Urothelium cell line (cell line): ENCODE data around the gene MSI2.

Experiments used
- DNase-seq: peaks from one replicate; pipeline ENCODE4 v3.0.0; 2011; ENCODE audit warnings: low spot score, mixed read lengths
- FAIRE-seq: peaks from 2 replicates; lab custom pipeline; 2011; peaks lifted over from hg19 to GRCh38; lab: Jason Lieb, UNC

The MSI2 gene

DNA sequence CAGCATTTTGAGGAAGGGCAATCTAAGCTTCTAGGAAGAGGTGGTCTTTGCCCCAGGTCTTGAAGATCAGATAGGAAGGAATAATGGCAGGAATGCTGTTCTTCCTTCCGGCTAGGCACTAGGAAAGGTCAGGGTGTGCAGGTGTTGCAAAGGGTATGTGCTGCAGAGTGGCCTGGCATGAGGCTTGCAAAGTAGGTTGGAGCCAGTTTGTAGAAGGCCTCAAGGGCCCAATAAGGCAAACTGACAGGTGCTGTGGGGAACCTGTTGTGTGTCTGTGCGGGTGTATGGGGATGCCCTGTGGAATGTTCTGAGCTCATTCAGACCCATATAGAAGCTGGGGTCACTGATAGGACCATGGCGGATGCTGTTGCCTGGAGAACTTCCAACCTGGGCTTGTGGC is 12.7 kb downstream of the MSI2 start:
- no peak for FAIRE-seq
- DNase-seq = no peak

DNA sequence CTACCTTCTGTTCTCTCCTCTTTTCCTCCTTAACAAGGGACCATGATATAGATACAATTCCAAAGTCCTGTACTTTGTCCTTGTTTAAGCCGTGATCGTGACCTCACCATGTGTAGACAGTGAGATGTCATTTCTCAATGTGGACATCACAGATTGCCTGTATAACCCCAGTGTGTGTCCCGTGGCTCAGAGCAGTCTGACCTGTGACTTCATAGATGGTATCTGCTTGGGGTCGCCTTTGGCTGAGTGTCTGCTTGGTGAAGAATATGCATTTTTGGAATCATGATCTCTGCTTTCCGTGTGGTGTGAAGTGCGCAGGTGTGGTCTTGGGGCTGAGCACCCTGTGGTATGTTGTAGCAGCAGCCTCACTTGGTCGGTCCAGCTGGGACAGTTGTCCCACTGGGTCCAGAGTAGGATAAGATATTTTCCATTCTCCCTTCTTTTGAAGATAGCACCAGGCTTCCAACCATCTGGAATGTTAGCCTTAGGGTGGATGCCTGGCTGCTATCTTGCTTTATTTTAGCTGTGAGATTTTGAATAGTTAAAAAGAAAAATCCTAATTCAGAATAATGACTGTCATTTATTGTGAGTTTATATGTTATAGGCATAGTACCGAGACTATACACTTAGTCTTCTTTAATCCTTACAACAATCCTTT is 13.4 kb downstream of the MSI2 start:
- FAIRE-seq (no peak), DNase-seq (no peak)

DNA sequence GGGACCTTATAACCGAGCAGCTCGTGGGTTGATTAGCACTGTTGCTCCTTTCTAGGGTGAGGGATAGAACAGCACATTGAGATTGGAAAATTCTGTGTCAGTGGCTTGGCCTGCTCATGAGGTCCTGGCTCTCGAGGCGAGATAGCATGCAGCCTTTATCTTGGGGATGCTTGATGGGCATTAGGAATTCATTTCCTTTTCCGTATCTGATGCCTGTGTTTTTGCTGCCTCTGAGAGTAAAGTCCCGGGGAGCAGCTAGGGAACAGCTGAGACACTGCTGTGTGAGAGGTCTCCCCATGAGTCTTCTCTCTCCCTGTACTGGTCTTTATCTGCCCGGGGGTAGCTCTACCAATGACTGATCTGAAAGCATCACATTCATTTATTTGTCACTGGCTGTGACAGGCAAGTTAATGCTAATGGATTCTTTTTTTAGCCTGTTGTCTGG is 14.5 kb downstream of the MSI2 start:
- no peak for FAIRE-seq
- no peak for DNase-seq

DNA sequence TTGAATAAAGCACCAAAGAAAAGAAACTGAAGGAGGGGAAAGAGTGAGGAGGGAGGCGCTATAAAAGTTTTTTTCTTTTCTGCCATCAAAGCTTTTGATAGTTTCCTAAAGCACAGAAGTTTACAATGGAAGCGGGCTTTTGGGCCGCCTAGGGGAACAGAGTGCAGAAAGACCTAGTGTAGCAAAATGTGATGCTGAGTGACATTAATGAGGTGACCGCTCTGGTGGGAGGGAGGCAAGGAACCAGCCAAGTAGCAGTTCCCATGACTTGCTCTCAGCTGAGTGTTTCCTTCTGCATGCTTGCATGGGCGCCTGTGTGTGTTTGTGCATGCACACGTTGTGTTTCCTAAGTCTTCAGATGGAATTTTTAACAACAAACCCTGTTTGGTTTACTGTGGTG is 15.5 kb downstream of the MSI2 start:
- DNase-seq (no peak), FAIRE-seq (no peak)

DNA sequence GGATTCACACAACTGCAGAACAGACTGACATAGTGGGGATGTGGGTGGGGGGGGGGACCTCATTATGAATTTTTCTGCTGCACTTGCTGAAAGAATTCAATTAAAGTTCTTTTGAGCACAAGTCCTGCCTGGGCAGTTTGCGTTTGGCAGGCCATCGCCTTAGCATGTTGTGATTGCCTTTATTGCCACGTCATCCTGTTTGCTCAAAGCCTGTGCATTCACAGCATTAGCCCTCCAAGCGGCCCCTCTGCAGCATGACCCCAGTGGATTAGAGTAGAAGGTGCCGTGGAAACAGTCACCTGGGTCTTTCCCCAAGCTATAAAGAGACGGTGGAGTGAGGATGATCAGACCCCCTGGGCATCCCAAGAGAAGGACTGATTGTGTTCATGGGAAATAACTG is 17.2 kb downstream of the MSI2 start:
- FAIRE-seq = no peak

DNA sequence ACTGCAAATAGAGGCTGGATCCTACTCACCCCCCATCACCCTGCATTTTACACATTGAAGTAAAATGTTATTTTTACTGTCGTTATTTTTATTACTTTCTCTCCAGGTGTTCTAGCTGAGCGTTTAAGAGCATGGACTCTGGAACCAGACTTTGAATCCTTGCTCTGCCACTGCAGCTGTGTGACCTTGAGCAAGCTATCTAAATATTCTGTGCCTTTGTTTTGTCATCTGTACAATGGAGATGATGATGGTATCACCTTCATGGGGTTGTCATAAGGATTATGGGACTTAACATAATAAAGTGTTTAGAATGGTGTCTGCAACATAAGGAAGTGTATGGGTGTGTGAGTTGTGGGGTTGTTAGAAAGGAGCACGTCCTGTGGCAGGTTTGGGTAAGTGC is 17.8 kb downstream of the MSI2 start:
- no peak for FAIRE-seq

More for the DNA sequence above, 17.2 kb downstream of the MSI2 start:
- no peak for DNase-seq

DNA sequence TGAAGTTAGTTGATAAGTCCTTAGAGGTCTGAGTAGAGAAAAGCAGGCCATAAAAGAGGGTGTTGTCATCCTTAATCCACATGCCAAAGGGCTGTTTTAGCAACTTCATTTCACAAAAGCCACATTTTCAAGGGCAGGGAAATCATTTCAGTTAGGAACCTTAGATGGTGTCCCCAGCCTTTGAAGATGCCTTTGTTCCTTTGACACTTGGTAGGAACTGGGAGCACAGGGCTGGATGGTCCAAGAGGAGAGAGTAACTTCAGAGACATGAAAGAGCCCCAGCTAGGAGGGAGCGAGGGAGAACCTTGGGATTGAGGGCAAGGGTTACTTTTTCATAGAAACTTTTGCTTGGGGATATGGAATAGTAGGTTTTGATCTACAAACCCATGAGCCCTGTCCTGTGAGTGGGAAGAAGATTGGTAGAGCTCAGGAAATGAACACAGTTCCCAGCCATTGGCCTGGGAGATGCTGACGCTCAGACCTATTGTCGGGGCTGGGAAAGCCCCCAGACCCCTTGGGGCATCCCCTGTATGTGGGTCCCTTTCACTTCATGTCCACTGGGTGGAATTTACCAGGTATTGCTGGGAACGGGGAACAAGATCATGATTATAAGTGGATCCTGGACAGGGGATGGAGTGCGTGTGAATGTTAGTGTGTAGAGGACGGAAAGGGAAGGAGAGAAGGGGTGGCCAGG is 18.9 kb downstream of the MSI2 start:
- no peak for DNase-seq
- no peak for FAIRE-seq

More for the DNA sequence above, 17.8 kb downstream of the MSI2 start:
- no peak for DNase-seq

DNA sequence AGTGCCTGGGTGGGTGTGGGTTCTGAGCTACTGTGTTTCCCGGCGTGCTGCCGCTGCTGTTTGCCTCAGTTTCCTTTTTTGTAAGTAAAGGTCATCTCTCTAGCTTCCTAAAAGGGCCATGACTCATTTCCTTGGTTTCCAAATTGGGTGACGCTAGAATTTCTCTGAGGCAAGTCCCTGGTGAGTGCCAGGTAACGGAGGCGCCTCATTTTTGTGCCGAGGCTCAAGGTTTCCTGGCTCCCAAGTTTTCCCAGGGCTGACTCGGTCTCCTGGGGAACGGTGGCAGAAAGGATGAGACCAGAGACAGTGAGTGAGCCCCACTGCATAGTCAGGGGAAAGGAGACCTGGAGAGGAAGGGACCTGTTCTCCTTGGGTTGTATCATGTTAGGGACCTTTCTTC is 20.3 kb downstream of the MSI2 start:
- DNase-seq = no peak

DNA sequence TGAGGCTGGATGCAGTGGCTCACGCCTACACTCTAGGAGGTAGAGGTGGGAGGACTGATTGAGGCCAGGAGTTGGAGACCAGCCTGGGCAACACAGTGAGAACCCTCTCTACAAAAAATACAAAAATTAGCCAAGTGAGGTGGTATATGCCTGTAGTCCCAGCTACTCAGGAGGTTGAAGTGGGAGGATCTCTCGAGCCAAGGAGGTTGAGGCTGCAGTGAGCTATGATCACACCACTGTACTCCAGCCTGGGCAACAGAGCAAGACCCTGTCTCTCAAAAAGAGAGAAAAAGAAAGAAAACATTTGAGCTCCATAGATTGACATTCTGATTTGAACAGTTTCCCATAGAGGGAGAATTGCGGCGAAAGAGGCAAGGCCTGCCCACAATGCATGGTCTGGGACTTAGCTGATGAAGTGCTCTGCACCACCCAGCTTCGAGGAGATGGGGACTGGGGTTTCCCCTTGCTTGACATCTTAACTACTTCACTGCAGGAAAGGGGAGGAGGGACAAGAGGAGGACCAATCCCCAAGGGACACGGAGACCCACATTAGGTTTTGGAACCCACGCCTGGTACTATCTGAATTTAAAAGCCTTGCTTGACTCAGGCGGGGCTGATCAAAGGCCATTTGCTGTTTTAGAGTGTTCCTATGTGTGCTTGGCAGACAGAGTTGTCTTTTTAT is 21.7 kb downstream of the MSI2 start:
- FAIRE-seq (no peak), DNase-seq (no peak)

More for the DNA sequence above, 20.3 kb downstream of the MSI2 start:
- no peak for FAIRE-seq

DNA sequence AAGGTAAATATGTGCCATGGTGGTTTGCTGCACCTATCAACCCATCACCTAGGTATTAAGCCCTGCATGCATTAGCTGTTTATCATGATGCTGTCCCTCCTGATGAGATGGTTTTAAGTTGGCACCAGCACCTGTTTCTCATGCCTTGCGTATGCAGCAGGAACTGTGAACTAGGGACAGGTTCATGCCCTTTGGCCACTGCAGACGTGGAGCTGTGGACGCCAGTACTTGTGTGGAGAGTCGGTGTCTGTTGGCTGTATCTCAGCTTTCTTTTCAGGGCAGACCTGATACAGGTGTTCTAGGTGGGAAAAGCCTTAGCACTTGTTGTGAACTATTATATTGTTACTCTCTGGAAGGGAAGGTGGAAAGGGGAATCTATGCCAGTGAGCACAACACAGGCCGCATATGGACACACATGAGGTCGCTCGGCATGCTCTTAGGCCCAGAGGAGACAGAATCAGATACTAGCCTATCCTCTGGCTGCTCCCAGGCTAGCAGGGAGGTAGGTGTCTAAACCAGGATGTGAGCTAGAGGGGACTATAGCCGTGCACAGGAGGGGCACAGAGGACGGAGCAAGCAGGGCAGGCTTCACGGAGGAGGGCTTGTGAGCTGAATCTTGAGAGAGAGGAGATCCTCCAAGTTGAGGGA is 22.5 kb downstream of the MSI2 start:
- FAIRE-seq = no peak

DNA sequence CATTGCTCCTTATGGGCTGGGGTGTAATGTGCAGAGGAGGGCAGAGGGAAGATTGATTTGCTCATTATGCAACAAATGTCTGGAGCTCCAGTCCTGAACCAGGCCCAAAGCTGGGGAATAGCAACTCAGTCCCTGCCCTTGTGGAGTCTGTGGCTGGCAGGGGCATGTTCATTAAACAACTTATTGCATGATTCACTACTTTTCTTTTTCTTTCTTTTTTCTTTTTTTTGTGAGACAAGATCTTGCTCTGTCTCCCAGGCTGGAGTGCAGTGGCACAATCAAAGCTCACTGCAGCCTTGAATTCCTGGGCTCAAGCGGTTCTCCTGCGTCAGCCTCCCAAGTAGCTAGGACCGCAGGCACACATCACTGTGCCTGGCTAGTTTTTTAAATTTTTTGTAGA is 23.1 kb downstream of the MSI2 start:
- FAIRE-seq (no peak), DNase-seq (no peak)

More for the DNA sequence above, 22.5 kb downstream of the MSI2 start:
- no peak for DNase-seq

DNA sequence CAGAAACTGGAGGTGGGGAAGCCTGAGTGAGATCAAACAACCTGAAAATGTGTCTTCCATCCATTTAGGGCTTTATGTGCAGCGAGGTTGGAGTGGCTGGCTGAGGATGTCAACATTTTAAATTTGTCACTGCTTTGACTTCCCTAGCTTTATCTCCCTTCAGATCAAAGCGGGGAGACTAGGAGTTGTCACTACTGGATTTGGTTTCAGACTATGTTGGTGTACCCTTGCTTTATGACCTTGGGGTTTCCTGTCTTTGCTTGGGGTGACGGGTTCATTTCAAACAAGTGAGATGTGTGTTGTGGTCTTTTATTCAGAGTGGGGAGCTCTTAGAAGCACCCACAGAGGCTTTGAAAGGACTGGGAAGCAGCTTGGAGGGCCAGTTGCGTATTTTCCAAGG is 25.6 kb downstream of the MSI2 start:
- no peak for FAIRE-seq

DNA sequence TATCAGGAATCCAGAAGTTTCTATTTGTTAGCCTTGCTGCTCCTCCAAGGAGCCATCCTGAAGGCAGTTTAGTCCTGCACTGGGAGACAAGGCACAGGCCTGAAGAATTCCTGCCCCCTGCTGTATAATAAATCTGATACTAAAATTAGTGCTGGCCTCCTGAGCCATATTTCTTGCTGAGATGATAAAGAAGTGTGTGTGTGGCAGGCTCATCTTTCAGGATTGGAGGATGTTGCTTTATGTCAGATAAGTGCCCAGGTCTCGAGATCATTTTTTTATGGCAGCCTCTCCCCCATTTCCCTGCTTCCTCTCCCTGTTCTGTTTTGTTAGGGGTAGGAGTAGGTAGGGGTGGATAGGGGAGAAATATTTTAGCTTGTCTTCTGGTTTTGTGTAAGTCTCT is 26.0 kb downstream of the MSI2 start:
- FAIRE-seq (no peak), DNase-seq (no peak)

More for the DNA sequence above, 25.6 kb downstream of the MSI2 start:
- no peak for DNase-seq

DNA sequence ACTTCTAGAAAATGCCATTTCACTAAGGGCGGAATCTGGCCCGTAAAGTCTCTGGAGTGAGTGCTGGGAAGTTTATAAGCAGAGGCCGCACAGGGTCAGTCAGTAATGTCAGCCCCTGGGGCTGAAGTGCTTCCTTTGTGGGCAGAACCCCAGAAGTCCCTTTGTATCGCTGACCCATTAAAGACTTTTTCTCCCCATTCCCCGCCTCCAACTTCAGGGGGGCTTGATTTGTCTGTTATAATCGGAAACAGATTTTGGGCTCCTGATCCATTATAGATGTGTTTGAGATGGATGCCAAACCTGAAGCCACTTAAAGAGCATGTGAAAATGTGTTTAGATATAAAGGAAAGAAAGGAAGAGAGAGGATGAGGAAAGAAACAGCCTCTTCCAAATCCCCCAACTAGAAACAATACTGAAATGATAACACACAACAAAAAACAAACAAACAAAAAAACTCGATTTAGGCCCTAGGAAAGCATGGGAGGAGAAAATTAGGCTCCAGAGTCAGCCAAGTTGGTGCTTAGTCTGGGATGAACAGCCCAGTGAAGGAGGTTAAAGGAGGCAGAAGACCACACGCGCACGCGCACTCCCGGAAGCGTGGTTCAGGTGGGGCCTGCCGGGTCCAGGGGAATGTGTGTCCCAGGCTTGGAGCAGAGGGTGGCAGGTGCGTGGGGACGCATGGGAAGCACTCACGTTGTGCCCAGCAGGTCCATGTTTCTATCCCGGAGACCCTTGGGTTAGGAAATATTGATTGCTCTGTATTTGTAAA is 27.1 kb downstream of the MSI2 start:
- DNase-seq = no peak
- no peak for FAIRE-seq

DNA sequence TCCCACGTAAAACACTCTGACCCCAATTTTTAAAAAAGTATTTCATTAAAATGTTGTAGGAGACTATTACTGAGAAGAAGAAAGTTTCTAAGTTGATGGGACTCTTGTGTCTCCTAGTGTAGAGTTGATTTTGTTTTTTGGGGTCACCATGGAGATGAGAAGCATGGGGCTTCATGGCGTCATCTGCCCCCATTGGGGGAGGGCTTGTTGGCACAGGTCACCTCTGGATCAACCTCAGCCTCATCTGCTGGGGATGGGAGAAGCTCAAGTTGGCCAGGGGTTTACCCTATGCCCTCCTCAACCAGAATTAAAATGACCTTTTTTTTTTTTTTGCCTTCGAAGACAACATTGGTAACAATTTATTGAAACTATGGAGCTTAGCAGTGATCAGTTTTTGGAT is 28.3 kb downstream of the MSI2 start:
- FAIRE-seq = no peak
- DNase-seq = no peak

DNA sequence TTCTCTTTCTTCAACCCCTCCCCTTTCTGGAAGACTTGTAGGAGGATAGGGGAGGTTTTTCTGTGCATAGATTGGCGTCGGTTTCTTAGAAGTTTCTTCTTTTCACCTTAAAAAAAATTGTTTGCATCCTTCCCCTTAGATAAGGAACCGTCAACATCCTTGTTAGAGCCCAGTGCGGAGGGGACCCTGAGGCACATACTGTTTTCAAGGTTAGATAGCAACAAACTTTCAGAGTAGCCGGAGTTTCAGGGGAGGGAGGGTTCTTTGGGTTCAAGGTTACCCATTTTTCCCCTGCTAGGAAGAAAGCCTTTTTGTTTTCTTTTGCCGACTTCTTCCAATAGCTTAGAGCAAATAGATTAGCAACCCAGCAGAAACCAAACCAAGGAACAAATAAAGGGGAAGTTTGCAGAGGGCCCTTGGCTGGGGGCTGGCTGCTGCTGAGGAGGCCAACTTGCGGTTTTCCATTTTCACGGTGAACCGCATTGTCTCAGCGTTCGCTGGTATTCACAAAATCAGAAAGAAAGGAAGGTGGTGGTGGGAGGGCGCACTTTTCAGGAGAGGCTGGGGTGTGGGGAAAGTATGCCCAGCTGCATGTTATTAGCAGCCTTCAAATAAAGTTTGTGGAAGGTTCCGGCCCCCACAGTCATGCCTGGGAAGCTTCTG is 28.8 kb downstream of the MSI2 start:
- no peak for DNase-seq
- no peak for FAIRE-seq

DNA sequence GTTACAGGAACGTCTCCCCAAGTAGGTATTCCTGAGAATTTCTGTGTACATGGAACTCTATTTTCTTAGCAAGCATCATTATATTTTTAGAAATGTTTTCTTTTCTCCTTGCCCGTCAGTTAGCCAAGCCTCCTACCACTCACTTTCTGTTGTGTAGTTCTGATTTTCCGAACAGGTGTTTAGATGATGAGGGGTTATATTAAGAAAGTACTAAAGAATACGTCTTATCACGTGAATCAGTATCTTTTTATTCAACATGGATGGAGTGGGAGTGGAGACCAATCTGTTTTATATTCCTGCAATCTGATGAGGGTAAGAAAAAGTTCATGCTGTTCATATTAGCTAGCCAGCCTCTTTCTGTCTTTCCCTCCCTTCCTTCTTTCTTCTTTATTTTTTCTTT is 29.4 kb downstream of the MSI2 start:
- DNase-seq = no peak
- FAIRE-seq = no peak

DNA sequence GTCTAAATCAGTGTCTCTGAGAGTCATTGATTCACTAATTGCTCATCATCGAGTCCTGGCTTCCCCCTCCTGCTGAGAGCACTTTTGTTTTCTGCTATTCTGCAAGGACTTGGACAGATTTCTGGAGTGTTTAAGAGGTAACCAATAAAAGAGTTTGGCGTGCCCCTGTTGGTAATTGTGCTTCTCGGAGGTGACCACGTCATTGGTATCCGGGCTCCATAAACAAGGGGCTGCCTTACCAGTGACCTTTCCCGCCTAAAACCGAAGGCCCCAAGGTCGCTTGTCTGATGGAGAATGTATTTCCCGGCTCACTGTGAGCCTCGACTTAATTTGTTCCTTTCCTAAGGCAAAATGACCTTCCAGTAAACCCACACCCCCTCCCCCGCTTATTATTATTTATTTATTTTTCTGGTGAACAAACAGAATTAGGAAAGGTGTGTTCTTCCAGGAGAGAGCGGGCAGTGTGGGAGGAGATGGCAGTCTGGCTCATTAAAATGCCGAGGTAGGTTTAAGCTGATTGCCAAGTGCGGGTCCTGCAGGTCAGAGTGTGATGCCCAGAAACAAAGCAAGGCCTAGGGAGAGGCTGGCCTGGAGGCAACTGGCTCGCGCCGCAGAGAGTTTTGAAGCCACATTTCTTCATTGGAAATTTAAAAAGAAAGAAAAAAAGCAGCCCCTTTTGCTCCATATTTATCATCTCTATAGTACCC is 30.2 kb downstream of the MSI2 start:
- no peak for FAIRE-seq

DNA sequence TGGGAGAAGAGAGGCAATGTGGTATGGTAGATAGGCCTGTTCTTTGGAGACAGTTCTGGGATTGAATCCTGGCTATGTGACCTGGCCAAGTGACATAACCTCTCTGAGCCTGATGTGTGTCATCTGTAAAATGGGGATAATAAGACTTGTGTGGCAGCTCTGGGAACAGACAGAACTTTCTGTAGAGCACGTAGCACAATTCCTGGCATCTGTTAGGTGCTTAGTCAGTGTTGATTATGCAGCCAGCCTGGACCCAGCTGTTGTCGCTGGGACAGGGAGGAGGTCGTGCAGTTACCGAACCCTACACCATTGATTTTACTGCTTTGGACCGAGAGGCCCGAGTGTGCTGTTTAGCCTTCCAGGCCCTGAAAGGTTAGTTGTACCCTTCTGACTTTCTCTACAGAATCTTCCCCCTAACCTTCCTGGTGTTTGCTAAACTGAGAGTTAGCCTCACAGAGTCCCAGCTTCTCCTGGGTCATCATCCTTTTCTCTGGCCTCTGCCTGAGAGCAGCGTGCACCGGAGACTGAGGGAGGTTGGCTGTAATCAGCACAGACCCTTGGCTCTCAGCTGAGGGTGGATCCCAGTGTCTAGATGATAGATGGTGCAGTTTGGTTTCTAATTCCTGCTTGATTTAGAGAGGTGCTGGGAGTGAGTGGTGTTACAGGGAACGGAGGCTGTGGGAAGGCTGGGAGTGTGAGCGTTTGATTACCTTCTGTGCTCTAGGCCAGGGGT is 31.9 kb downstream of the MSI2 start:
- FAIRE-seq = no peak
- DNase-seq = no peak

More for the DNA sequence above, 30.2 kb downstream of the MSI2 start:
- DNase-seq = no peak
